HCT116 (cell line): Measurements from ENCODE around the gene TCHP. TPM values are rescaled to one million over a fixed set of nuclear protein-coding genes. Genes with fewer than 3 reads are reported as not detected.

ENCODE experiments used
- ATAC-seq: fragments of 200-7000 bp; cut with Tn5 transposase; 2 replicates; pipeline ENCODE4 v1.9.1; 2020; ENCODE audit warnings: mild to moderate bottlenecking, moderate library complexity
- BruUV-seq: library from RNA; stranded (reverse); fragments of 400-500 nt; replicated peaks from 2 replicates; lab custom pipeline; 2021; lab: Mats Ljungman, UMichigan
- CTCF ChIA-PET: fragments of 300-600 bp; sonication (Branson Sonifier 250); formaldehyde crosslinking; loops from one replicate; lab custom pipeline; 2021; ENCODE audit warnings: antibody characterized with exemption; lab: Charles Lee
- POLR2A ChIA-PET: fragments of 300-600, 350-600 bp; sonication (Branson Sonifier 250); formaldehyde crosslinking; loops from one replicate; lab custom pipeline; 2021; ENCODE audit warnings: antibody characterized with exemption; lab: Charles Lee
- RAD21 ChIA-PET, 2 experiments: fragments of 300-600 bp; sonication (Branson Sonifier 250); formaldehyde crosslinking; loops; one replicate each; lab custom pipeline; 2023; ENCODE audit warnings: low total read pairs in 2 of 2; ENCODE audit not compliant: uncharacterized antibody in 2 of 2, unreplicated experiment in 2 of 2, low non-redundant PET in 1 of 2; lab: Charles Lee
- DNase-seq: peaks from one replicate; pipeline ENCODE4 v3.0.0-alpha.2; 2010; ENCODE audit warnings: low read depth, low spot score
- H2AFZ ChIP-seq: fragments of 200-600 bp; shearing (Covaris generic), sonication (generic); 2 replicates; pipeline ENCODE4 v1.6.1; 2017; ENCODE audit warnings: low read depth, mixed run types, mixed read lengths, antibody characterized with exemption, low read length; ENCODE audit not compliant: poor library complexity, severe bottlenecking
- H3K27ac ChIP-seq: 2 replicates; pipeline ENCODE4 v1.5.1; 2012; ENCODE audit warnings: low read depth, low read length
- H3K27me3 ChIP-seq: fragments of 200-600 bp; sonication (generic); 2 replicates; pipeline ENCODE4 v1.6.1; 2016; ENCODE audit warnings: mixed run types, low read length, mixed read lengths; ENCODE audit not compliant: insufficient read depth
- H3K36me3 ChIP-seq, 2 experiments: fragments of 200-500 bp in 1 of 2; fragments of 200-600 bp in 1 of 2; sonication (Bioruptor generic) in 1 of 2; sonication (generic) in 1 of 2; 2 replicates each; pipeline versions ENCODE4 v1.5.1 to v1.6.1; 2014 to 2016; ENCODE audit warnings: low read length in 2 of 2, inconsistent platforms in 1 of 2, mixed read lengths in 1 of 2, mixed run types in 1 of 2; ENCODE audit not compliant: insufficient read depth in 2 of 2, control insufficient read depth in 1 of 2
- H3K4me1 ChIP-seq, 2 experiments: fragments of 200-600 bp in 1 of 2; sonication (generic) in 1 of 2; 2 replicates each; pipeline versions ENCODE4 v1.5.1 to v1.6.1; 2012 to 2017; ENCODE audit warnings: low read length in 2 of 2, inconsistent platforms in 1 of 2, mild to moderate bottlenecking in 1 of 2, mixed read lengths in 1 of 2, mixed run types in 1 of 2, moderate library complexity in 1 of 2; ENCODE audit not compliant: insufficient read depth in 2 of 2, control insufficient read depth in 1 of 2
- H3K4me2 ChIP-seq: fragments of 200-600 bp; sonication (generic); 2 replicates; pipeline ENCODE4 v1.6.1; 2017; ENCODE audit warnings: mixed run types, low read length, mixed read lengths
- H3K4me3 ChIP-seq, 2 experiments: fragments of 200-600 bp in 1 of 2; sonication (generic) in 1 of 2; replicated peaks in 1 of 2; 2 replicates each; pipeline ENCODE4 v1.5.1; 2011 to 2016; ENCODE audit warnings: low read length in 2 of 2, control low read depth in 1 of 2, low read depth in 1 of 2, mild to moderate bottlenecking in 1 of 2, mixed read lengths in 1 of 2, mixed run types in 1 of 2
- H3K79me2 ChIP-seq: fragments of 200-600 bp; sonication (generic); 2 replicates; pipeline ENCODE4 v1.6.1; 2017; ENCODE audit warnings: mild to moderate bottlenecking, mixed run types, low read length, moderate library complexity, mixed read lengths; ENCODE audit not compliant: insufficient read depth
- H3K9ac ChIP-seq: fragments of 200-600 bp; sonication (generic); 2 replicates; pipeline ENCODE4 v1.6.1; 2016; ENCODE audit warnings: low read length, mixed read lengths
- H3K9me2 ChIP-seq: fragments of 200-600 bp; sonication (generic), shearing (Covaris generic); 2 replicates; pipeline ENCODE4 v1.6.1; 2017; ENCODE audit warnings: mixed run types, mild to moderate bottlenecking, moderate library complexity; ENCODE audit not compliant: insufficient read depth
- H3K9me3 ChIP-seq, 2 experiments: fragments of 200-500 bp in 1 of 2; fragments of 200-600 bp in 1 of 2; sonication (Bioruptor generic) in 1 of 2; sonication (generic) in 1 of 2; 2 replicates each; pipeline ENCODE4 v1.6.1; 2014 to 2017; ENCODE audit warnings: low read length in 2 of 2, mixed read lengths in 2 of 2, inconsistent platforms in 1 of 2, low read depth in 1 of 2, mild to moderate bottlenecking in 1 of 2, mixed run types in 1 of 2, moderate library complexity in 1 of 2; ENCODE audit not compliant: control insufficient read depth in 1 of 2, insufficient read depth in 1 of 2
- H4K20me1 ChIP-seq: fragments of 200-600 bp; sonication (generic), shearing (Covaris generic); 2 replicates; pipeline ENCODE4 v1.6.1; 2017; ENCODE audit warnings: mixed run types, mild to moderate bottlenecking, moderate library complexity; ENCODE audit not compliant: insufficient read depth
- CEBPB ChIP-seq: IDR thresholded peaks from 2 replicates; pipeline ENCODE4 v1.6.1; 2012; ENCODE audit warnings: low read depth
- EGR1 ChIP-seq: IDR thresholded peaks from 2 replicates; pipeline ENCODE4 v1.6.1; 2012; ENCODE audit warnings: low read depth
- ELF1 ChIP-seq: IDR thresholded peaks from 2 replicates; pipeline ENCODE4 v1.6.1; 2012; ENCODE audit warnings: low read depth, borderline replicate concordance
- EZH2 ChIP-seq: fragments of 200-600 bp; sonication (generic); IDR thresholded peaks from 2 replicates; pipeline ENCODE4 v1.6.1; 2017; ENCODE audit warnings: antibody characterized with exemption, mixed run types
- EZH2phosphoT487 ChIP-seq: fragments of 200-600 bp; IDR thresholded peaks from 2 replicates; pipeline ENCODE4 v1.6.1; 2018; ENCODE audit warnings: antibody characterized with exemption, borderline replicate concordance
- FOSL1 ChIP-seq: IDR thresholded peaks from 2 replicates; pipeline ENCODE4 v1.6.1; 2012; ENCODE audit warnings: low read depth
- JUND ChIP-seq: IDR thresholded peaks from 2 replicates; pipeline ENCODE4 v1.6.1; 2012
- MAX ChIP-seq: IDR thresholded peaks from 2 replicates; pipeline ENCODE4 v1.6.1; 2012
- POLR2AphosphoS5 ChIP-seq: IDR thresholded peaks from 2 replicates; pipeline ENCODE4 v1.6.1; 2011; ENCODE audit warnings: mild to moderate bottlenecking, low read depth, low read length, moderate library complexity
- RAD21 ChIP-seq: IDR thresholded peaks from 2 replicates; pipeline ENCODE4 v1.6.1; 2012; ENCODE audit warnings: low read depth, mild to moderate bottlenecking
- REST ChIP-seq: IDR thresholded peaks from 2 replicates; pipeline ENCODE4 v1.6.1; 2012; ENCODE audit warnings: low read depth
- SIN3A ChIP-seq: IDR thresholded peaks from 2 replicates; pipeline ENCODE4 v1.6.1; 2012; ENCODE audit warnings: low read depth
- SP1 ChIP-seq: IDR thresholded peaks from 2 replicates; pipeline ENCODE4 v1.6.1; 2012; ENCODE audit warnings: low read depth
- TCF7L2 ChIP-seq: IDR thresholded peaks from 2 replicates; pipeline ENCODE4 v1.7.0; 2011; ENCODE audit warnings: borderline replicate concordance, inconsistent platforms; ENCODE audit not compliant: insufficient read depth, insufficient read length; ENCODE audit errors: extremely low read depth
- YY1 ChIP-seq: IDR thresholded peaks from 2 replicates; pipeline ENCODE4 v1.6.1; 2011; ENCODE audit warnings: low read length, low read depth, moderate library complexity, mild to moderate bottlenecking; ENCODE audit not compliant: insufficient replicate concordance; ENCODE audit errors: extremely low read depth
- ZFX ChIP-seq: fragments of 450-650 bp; IDR thresholded peaks from 2 replicates; pipeline ENCODE4 v1.6.1; 2017
- intact Hi-C: fragments of 100-400 bp; cut with micrococcal nuclease; formaldehyde crosslinking; loops from 2 replicates; pipeline ENCODE4 v1.10.0; 2022
- total RNA-seq: library from RNA; stranded (reverse); gene quantifications from one replicate; pipeline ENCODE4 v1.2.1, GENCODE V29; 2021; ENCODE audit not compliant: unreplicated experiment

Gene TCHP
- total RNA-seq, 1 experiment from 2014 or later: 17.3 TPM

GRCh38 chr12:109875572-109876131, 24.4 kb upstream of the TCHP start (continued):
- no peak for TF ChIP-seq REST
- no peak for TF ChIP-seq YY1
- TF ChIP-seq ZFX: no peak
- TF ChIP-seq RAD21: no peak
- TF ChIP-seq EZH2phosphoT487: no peak
- no peak for TF ChIP-seq EGR1
- no peak for TF ChIP-seq EZH2
- no peak for TF ChIP-seq TCF7L2

DNA sequence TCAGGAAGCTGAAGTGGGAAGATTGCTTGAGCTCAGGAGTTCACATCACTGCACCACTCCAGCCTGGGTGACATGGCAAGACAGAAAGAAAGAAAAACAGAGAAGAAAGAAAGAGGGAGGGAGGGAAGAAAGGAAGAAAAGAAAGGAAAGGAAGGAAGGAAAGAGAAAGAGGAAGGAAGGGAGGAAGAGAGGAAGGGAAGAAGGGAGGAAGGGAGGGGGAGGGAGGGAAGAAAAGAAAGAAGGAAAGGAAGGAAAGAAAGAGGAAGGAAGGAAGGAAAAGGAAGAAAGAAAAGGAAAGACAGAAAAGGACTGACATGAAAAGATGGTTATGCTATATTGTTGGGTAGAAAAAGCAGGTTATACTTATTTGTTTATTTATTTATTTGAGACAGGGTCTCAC, 23.7 kb upstream of the TCHP start:
- peaks cover 33% of the 10 kb centered on the region for H3K79me2 ChIP-seq
- no peaks in the 10 kb centered on the region for H4K20me1 ChIP-seq
- DNase-seq (no peak), ATAC-seq (no peak)
- H3K4me1 ChIP-seq: peaks cover 20 to 30% of the 10 kb centered on the region in 2 experiments
- no peak overlapping the region for H3K9ac ChIP-seq
- H3K4me2 ChIP-seq: no peak overlapping the region
- TF ChIP-seq ELF1 (no peak), YY1 (no peak), REST (no peak), MAX (no peak), SIN3A (no peak), TCF7L2 (no peak), JUND (no peak), SP1 (no peak), POLR2AphosphoS5 (no peak), EGR1 (no peak), CEBPB (no peak), FOSL1 (no peak)
- no peak overlapping the region for H3K4me3 ChIP-seq
- no peaks in the 10 kb centered on the region for H3K9me3 ChIP-seq
- ChIA-PET POLR2A (no interaction called here), CTCF (no interaction called here), RAD21 (no interaction called here)
- no TSS peak for BruUV-seq
- H3K36me3 ChIP-seq: no peaks in the 10 kb centered on the region
- H3K27me3 ChIP-seq: no peaks in the 10 kb centered on the region
- no peak overlapping the region for H2AFZ ChIP-seq
- intact Hi-C loops: no loop called here
- H3K27ac ChIP-seq: no peak overlapping the region
- H3K9me2 ChIP-seq: no peaks in the 10 kb centered on the region
